Right renal cortex interstitium (tissue), 3 donors: ENCODE results near the gene PLAAT5. TPM values are rescaled to one million over a fixed set of nuclear protein-coding genes. Genes with fewer than 3 reads are reported as not detected.

Source experiments
- polyA plus RNA-seq, 3 donors: library from polyadenylated mRNA; unstranded; fragments of 120-200 nt; gene quantifications; one replicate each; pipeline ENCODE4 v1.2.1, GENCODE V29; 2013; ENCODE audit not compliant: insufficient read length in 3 of 3

PLAAT5 gene
- polyA plus RNA-seq, 3 donors = 0.42 to 0.51 (median 0.42) TPM

Other genes with a start within 250 kb of the PLAAT5 start
- not detected for gene SLC22A25, start 247.6 kb downstream of the PLAAT5 start, polyA plus RNA-seq
- not detected for gene SLC22A9, start 121.4 kb downstream of the PLAAT5 start, polyA plus RNA-seq
- gene LGALS12, start 14.9 kb upstream of the PLAAT5 start, polyA plus RNA-seq = under 1 TPM; 0.10 to 0.41 (median 0.12) TPM
- gene PLAAT4, start 45.6 kb upstream of the PLAAT5 start, polyA plus RNA-seq = 10 to 100 TPM in 2 of 3 donors, 1 to 10 TPM in 1; 9.5 to 11.6 (median 11.1) TPM
- gene PLAAT2, start 72.2 kb upstream of the PLAAT5 start, polyA plus RNA-seq = under 1 TPM in 2 of 3 donors, not detected in 1; 0.22 to 0.65 TPM
- 10 to 100 TPM; 12.7 to 26.8 (median 14.8) TPM for gene PLAAT3, start 123.3 kb upstream of the PLAAT5 start, polyA plus RNA-seq
- 10 to 100 TPM; 16.2 to 17.6 (median 17.0) TPM for gene ATL3, start 180.2 kb upstream of the PLAAT5 start, polyA plus RNA-seq
- 100 to 1,000 TPM; 173 to 181 (median 178) TPM for gene RTN3, start 190.3 kb upstream of the PLAAT5 start, polyA plus RNA-seq